ENCODE results near the gene UBFD1. TPM values are rescaled to one million over a fixed set of nuclear protein-coding genes. Genes with fewer than 3 reads are reported as not detected.

The UBFD1 gene
- total RNA-seq, 4 donors from 2014 or later: 39.1 to 86.8 (median 65.5) TPM

DNA sequence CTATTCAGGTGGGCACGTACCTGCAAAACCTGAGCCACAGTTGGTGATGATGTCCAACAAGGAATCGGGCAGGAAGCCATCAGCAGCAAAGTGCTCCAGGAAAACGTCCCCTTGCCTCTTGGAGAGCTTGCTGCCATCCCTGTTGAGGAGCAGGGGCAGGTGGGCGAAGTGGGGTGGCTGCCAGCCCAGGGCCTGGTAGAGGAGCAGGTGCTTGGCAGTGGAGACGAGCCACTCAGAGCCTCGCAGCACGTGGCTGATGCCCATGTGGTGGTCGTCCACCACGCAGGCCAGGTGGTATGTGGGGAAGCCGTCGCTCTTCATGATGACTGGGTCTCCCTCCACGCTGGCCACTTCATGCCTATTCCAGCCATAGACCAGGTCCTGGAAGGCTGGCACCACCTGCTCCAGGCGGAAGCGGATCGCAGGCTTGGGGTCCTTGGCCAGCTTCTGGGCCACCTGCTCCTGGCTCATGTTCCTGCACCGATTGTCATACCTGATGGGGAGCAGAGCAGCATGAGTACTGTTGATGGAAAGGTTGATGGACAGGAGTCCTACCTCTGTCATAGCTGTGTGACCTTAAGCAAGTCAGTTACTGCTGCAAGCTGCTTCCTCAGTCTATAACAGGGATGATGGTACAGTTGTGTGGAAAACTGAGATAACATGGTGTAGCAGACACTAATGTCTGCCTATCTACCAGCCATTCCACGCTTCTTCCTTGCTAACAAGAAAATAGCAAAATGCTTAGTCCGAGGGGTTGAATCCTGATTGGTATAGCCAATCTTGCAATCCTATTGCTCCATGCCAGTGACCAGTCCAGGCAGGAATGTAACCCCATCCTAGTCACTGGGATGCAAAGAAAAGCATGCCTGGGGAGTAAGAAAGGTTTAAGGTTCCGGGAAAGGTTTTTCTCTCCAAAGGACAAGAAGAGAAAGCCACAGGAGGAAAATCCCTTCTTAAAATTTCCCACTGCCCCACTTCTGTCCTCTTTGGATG lies 22.4 kb upstream of the UBFD1 start:
- Histone ChIP-seq H3K4me3 (no peak overlapping the region), H3K27me3 (no peaks in the 10 kb centered on the region), H3K36me3 (peaks cover 44 to 93% (median 79%) of the 10 kb centered on the region in 4 donors), H3K9me3 (no peaks in the 10 kb centered on the region), H3K27ac (replicated peaks in 1 of 4) (no peak overlapping the region), H3K4me1 (no peaks in the 10 kb centered on the region)
- intact Hi-C loops (cut with DNase I): no loop called here
- TF ChIP-seq EP300 (IDR thresholded peaks at IDR 0.05) (no peak), POLR2AphosphoS5 (IDR thresholded peaks at IDR 0.05) (no peak), CTCF (IDR thresholded peaks at IDR 0.05) (no peak), POLR2A (IDR thresholded peaks at IDR 0.05; ENCODE audit: low read depth) (no peak)
- no peak for DNase-seq (ENCODE audit: extremely low spot score)
- WGBS: 92% methylated on average over 11 of the region's 19 CpGs

- intact Hi-C loops (cut with DNase I): no loop called here
- no peak for DNase-seq (ENCODE audit: extremely low spot score)
Observed at GRCh38 chr16:23535901-23536300, 21.6 kb upstream of the UBFD1 start.

GRCh38 chr16:23537390-23537789 lies 20.1 kb upstream of the UBFD1 start:
- Histone ChIP-seq H3K9me3 (no peaks in the 10 kb centered on the region), H3K4me1 (no peaks in the 10 kb centered on the region), H3K36me3 (peaks cover 44 to 92% (median 74%) of the 10 kb centered on the region in 4 donors), H3K27me3 (no peaks in the 10 kb centered on the region), H3K4me3 (no peak overlapping the region), H3K27ac (replicated peaks in 1 of 4) (no peak overlapping the region)
- intact Hi-C loops (cut with DNase I): no loop called here
- 75% methylated on average over 3 of the region's 3 CpGs for WGBS
- no peak for DNase-seq (ENCODE audit: extremely low spot score)
- no peak for TF ChIP-seq EP300 (IDR thresholded peaks at IDR 0.05)
- TF ChIP-seq POLR2A (IDR thresholded peaks at IDR 0.05; ENCODE audit: low read depth): no peak
- no peak for TF ChIP-seq POLR2AphosphoS5 (IDR thresholded peaks at IDR 0.05)
- TF ChIP-seq CTCF (IDR thresholded peaks at IDR 0.05): no peak

More at GRCh38 chr16:23535901-23536300, 21.6 kb upstream of the UBFD1 start:
- Histone ChIP-seq H3K4me3 (no peak overlapping the region), H3K27ac (replicated peaks in 1 of 4) (no peak overlapping the region), H3K36me3 (peaks cover 50 to 93% (median 81%) of the 10 kb centered on the region in 4 donors), H3K9me3 (no peaks in the 10 kb centered on the region), H3K4me1 (no peaks in the 10 kb centered on the region), H3K27me3 (no peaks in the 10 kb centered on the region)
- 100% methylated on average over 2 of the region's 2 CpGs for WGBS
- no peak for TF ChIP-seq POLR2A (IDR thresholded peaks at IDR 0.05; ENCODE audit: low read depth)
- no peak for TF ChIP-seq POLR2AphosphoS5 (IDR thresholded peaks at IDR 0.05)
- TF ChIP-seq CTCF (IDR thresholded peaks at IDR 0.05): no peak

DNA sequence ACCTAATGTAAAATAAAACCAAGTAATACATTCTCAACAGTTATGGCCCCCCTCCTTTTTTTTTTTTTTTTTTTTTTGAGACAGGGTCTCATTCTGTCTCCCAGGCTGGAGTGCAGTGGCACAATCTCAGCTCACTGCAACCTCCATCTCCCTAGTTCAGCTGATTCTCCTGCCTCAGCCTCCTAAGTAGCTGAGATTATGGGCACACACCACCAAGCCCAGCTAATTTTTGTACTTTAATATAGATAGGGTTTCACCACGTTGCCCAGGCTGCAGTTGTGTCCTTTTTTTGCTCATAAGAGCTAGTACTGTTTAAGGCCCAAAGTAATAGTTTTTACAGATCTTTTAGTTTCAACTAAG lies 18.6 kb upstream of the UBFD1 start:
- no peak for TF ChIP-seq POLR2AphosphoS5 (IDR thresholded peaks at IDR 0.05)
- TF ChIP-seq EP300 (IDR thresholded peaks at IDR 0.05): no peak
- no peak for TF ChIP-seq POLR2A (IDR thresholded peaks at IDR 0.05; ENCODE audit: low read depth)
- TF ChIP-seq CTCF (IDR thresholded peaks at IDR 0.05): no peak

More for the DNA sequence above, 18.6 kb upstream of the UBFD1 start:
- Histone ChIP-seq H3K27ac (replicated peaks in 1 of 4) (no peak overlapping the region), H3K36me3 (peaks cover 43 to 92% (median 72%) of the 10 kb centered on the region in 4 donors), H3K4me1 (no peaks in the 10 kb centered on the region), H3K4me3 (no peak overlapping the region), H3K9me3 (no peaks in the 10 kb centered on the region), H3K27me3 (no peaks in the 10 kb centered on the region)
- DNase-seq (ENCODE audit: extremely low spot score): no peak
- 91% methylated on average over 1 of the region's 1 CpG for WGBS
- intact Hi-C loops (cut with DNase I): no loop called here

Data from esophagus muscularis mucosa (tissue), 4 donors.